Measurements from ENCODE around the gene CFAP210.

Gene CFAP210

GRCh38 chr2:169694113-169694893, at the start of gene CFAP210, which contains the start of gene PHOSPHO2:
Gene CFAP210 (minus strand): TSS chr2:169694405. CDS start chr2:169694327, 78 bp downstream.
Gene PHOSPHO2 (plus strand): TSS chr2:169694469. CDS start chr2:169700972, 6,503 bp downstream.
- DNase-seq (ENCODE audit: low spot score), result peak; percentile 95

GRCh38 chr2:169743549-169743948, 49.3 kb upstream of the CFAP210 start:
- no peak for DNase-seq (ENCODE audit: low spot score)

GRCh38 chr2:169739351-169739750, 45.1 kb upstream of the CFAP210 start:
- no peak for DNase-seq (ENCODE audit: low spot score)

GRCh38 chr2:169738566-169739229, 44.5 kb upstream of the CFAP210 start:
- DNase-seq (ENCODE audit: low spot score), result no peak

GRCh38 chr2:169736902-169737301, 42.7 kb upstream of the CFAP210 start:
- DNase-seq (ENCODE audit: low spot score), result no peak

GRCh38 chr2:169735623-169736022, 41.4 kb upstream of the CFAP210 start:
- DNase-seq (ENCODE audit: low spot score), result no peak

- peak; percentile 45 for DNase-seq (ENCODE audit: low spot score)
Observed at GRCh38 chr2:169734169-169734847, 40.1 kb upstream of the CFAP210 start.

- no peak for DNase-seq (ENCODE audit: low spot score)
Observed at GRCh38 chr2:169732583-169733358, 38.6 kb upstream of the CFAP210 start.

GRCh38 chr2:169732075-169732474, 37.9 kb upstream of the CFAP210 start:
- no peak for DNase-seq (ENCODE audit: low spot score)

- no peak for DNase-seq (ENCODE audit: low spot score)
Observed at GRCh38 chr2:169729274-169729605, 35.0 kb upstream of the CFAP210 start.

GRCh38 chr2:169727065-169727464, 32.9 kb upstream of the CFAP210 start:
- DNase-seq (ENCODE audit: low spot score), result no peak

GRCh38 chr2:169721016-169721415, 26.8 kb upstream of the CFAP210 start:
- no peak for DNase-seq (ENCODE audit: low spot score)

GRCh38 chr2:169718930-169719504, 24.8 kb upstream of the CFAP210 start:
- no peak for DNase-seq (ENCODE audit: low spot score)

GRCh38 chr2:169717691-169718063, 23.5 kb upstream of the CFAP210 start:
- no peak for DNase-seq (ENCODE audit: low spot score)

- no peak for DNase-seq (ENCODE audit: low spot score)
Observed at GRCh38 chr2:169716938-169717690, 22.9 kb upstream of the CFAP210 start.

GRCh38 chr2:169716238-169716886, 22.2 kb upstream of the CFAP210 start:
- DNase-seq (ENCODE audit: low spot score), result peak; percentile 30

- DNase-seq (ENCODE audit: low spot score), result peak; percentile 34
Observed at GRCh38 chr2:169715379-169716237, 21.4 kb upstream of the CFAP210 start.

- DNase-seq (ENCODE audit: low spot score), result no peak
Observed at GRCh38 chr2:169714699-169715098, 20.5 kb upstream of the CFAP210 start.

GRCh38 chr2:169713331-169713730, 19.1 kb upstream of the CFAP210 start:
- no peak for DNase-seq (ENCODE audit: low spot score)

All from AG08396 (cell line).